TTC549 (cell line): ENCODE results near the gene ARID3A.

Experiments
- FAIRE-seq: peaks from 2 replicates; lab custom pipeline; 2012; peaks lifted over from hg19 to GRCh38; lab: Jason Lieb, UNC

Gene ARID3A

GRCh38 chr19:913080-913748 is 12.6 kb upstream of the ARID3A start, which contains the start of gene R3HDM4:
Gene R3HDM4, minus strand, starts transcription at chr19:913219. Its CDS starts 62 bp downstream, at chr19:913157.
- no peak for FAIRE-seq

GRCh38 chr19:916645-917322 is 9.1 kb upstream of the ARID3A start:
- FAIRE-seq = no peak

GRCh38 chr19:917323-918151 is 8.3 kb upstream of the ARID3A start, which contains the start of gene KISS1R:
Gene KISS1R, plus strand, starts transcription at chr19:917333. Its CDS starts 170 bp downstream, at chr19:917503.
- no peak for FAIRE-seq

GRCh38 chr19:918152-918437 is 7.7 kb upstream of the ARID3A start:
- no peak for FAIRE-seq

- no peak for FAIRE-seq
These were observed 7.2 kb upstream of the ARID3A start for GRCh38 chr19:918481-919198.

GRCh38 chr19:919199-920050 is 6.4 kb upstream of the ARID3A start:
- no peak for FAIRE-seq

- no peak for FAIRE-seq
These were observed 5.6 kb upstream of the ARID3A start for GRCh38 chr19:920051-920864.

- no peak for FAIRE-seq
These were observed 1.2 kb upstream of the ARID3A start for GRCh38 chr19:924553-925086.

GRCh38 chr19:925087-925525 is 729 bp upstream of the ARID3A start:
- FAIRE-seq = no peak

- FAIRE-seq = no peak
These were observed 421 bp downstream of the ARID3A start for GRCh38 chr19:926323-926588.

- FAIRE-seq = no peak
These were observed 935 bp downstream of the ARID3A start for GRCh38 chr19:926589-927350.

- FAIRE-seq = no peak
These were observed 1.5 kb downstream of the ARID3A start for GRCh38 chr19:927351-927779.

GRCh38 chr19:927780-928401 is 2.1 kb downstream of the ARID3A start:
- no peak for FAIRE-seq

GRCh38 chr19:928471-929202 is 2.8 kb downstream of the ARID3A start:
- FAIRE-seq = no peak

GRCh38 chr19:929203-929890 is 3.5 kb downstream of the ARID3A start:
- no peak for FAIRE-seq

- no peak for FAIRE-seq
These were observed 4.0 kb downstream of the ARID3A start for GRCh38 chr19:929891-930258.

GRCh38 chr19:931860-932647 is 6.2 kb downstream of the ARID3A start:
- no peak for FAIRE-seq
